Thoracic aorta (tissue), 2 donors: Measurements from ENCODE around the gene FBXL3. TPM values are rescaled to one million over a fixed set of nuclear protein-coding genes. Genes with fewer than 3 reads are reported as not detected.

Experiments used
- ATAC-seq: fragments of 150-250 bp; one replicate; pipeline ENCODE4 v1.8.0; 2017; ENCODE audit warnings: low read depth; ENCODE audit not compliant: insufficient number of reproducible peaks, low FRiP score
- DNase-seq: peaks from one replicate; pipeline ENCODE4 v3.0.0-alpha.2; 2020; ENCODE audit warnings: low spot score
- H3K27ac ChIP-seq, 2 donors: fragments of 200-600 bp; sonication (generic); 1 replicate in 1 of 2; 2 replicates in 1 of 2; pipeline ENCODE4 v1.5.1; 2016; ENCODE audit warnings: mild to moderate bottlenecking in 2 of 2, moderate library complexity in 2 of 2
- H3K27me3 ChIP-seq: fragments of 200-600 bp; sonication (generic); replicated peaks from 2 replicates; pipeline ENCODE4 v1.6.0; 2016; ENCODE audit warnings: mild to moderate bottlenecking; ENCODE audit not compliant: insufficient read depth
- H3K36me3 ChIP-seq: fragments of 200-600 bp; sonication (generic); one replicate; pipeline ENCODE4 v1.5.1; 2016
- H3K4me1 ChIP-seq, 2 donors: fragments of 200-600 bp; sonication (generic); 1 replicate in 1 of 2; 2 replicates in 1 of 2; pipeline versions ENCODE4 v1.5.1 to v1.6.0; 2016; ENCODE audit warnings: low read depth in 2 of 2, mild to moderate bottlenecking in 1 of 2; ENCODE audit not compliant: control insufficient read depth in 1 of 2
- H3K4me3 ChIP-seq: fragments of 200-600 bp; sonication (generic); 2 replicates; pipeline ENCODE4 v1.5.1; 2016; ENCODE audit warnings: mild to moderate bottlenecking
- H3K9me3 ChIP-seq: fragments of 200-600 bp; sonication (generic); 2 replicates; pipeline ENCODE4 v1.5.1; 2016
- total RNA-seq, 2 donors: library from RNA; depleted of rRNA; stranded (reverse); fragments of >200 nt; gene quantifications; one replicate each; pipeline versions ENCODE4 v1.1.0 to v1.2.3, GENCODE V29; 2016
- TF ChIP-seq, protein P1 (sequence below): fragments of 200-600 bp; sonication (generic); IDR thresholded peaks from one replicate; pipeline ENCODE4 v1.5.1; 2019; ENCODE audit warnings: antibody characterized with exemption

The FBXL3 gene
- total RNA-seq, 2 donors from 2014 or later, result 111 to 119 TPM

DNA sequence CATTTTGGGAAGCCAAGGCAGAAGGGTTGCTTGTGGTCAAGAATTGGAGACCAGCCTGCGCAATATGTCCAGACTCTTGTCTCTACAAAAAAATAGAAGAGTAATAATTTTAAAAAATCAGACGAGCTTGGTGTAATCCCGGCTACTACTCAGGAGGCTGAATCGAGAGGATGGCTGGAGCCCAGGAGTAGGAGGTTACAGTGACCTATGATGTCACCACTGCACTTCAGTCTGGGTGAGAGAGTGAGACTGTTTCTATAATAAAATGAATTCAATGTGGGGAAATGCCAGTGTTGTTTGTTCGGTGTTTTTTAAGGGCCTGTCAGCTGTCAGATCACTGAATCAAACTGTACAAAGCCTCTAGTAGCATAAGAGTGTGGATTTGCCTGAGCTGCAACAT lies 1.2 kb upstream of the FBXL3 start:
- Histone ChIP-seq H3K9me3 (no peaks in the 10 kb centered on the region), H3K4me3 (peak overlapping the region; percentile 96), H3K27ac (peak overlapping the region; percentile 89 to 99), H3K36me3 (no peaks in the 10 kb centered on the region), H3K27me3 (no peaks in the 10 kb centered on the region), H3K4me1 (peaks cover 14 to 24% of the 10 kb centered on the region in 2 donors)
- ATAC-seq (peak; percentile 34), DNase-seq (no peak)
- TF ChIP-seq, protein P1, sequence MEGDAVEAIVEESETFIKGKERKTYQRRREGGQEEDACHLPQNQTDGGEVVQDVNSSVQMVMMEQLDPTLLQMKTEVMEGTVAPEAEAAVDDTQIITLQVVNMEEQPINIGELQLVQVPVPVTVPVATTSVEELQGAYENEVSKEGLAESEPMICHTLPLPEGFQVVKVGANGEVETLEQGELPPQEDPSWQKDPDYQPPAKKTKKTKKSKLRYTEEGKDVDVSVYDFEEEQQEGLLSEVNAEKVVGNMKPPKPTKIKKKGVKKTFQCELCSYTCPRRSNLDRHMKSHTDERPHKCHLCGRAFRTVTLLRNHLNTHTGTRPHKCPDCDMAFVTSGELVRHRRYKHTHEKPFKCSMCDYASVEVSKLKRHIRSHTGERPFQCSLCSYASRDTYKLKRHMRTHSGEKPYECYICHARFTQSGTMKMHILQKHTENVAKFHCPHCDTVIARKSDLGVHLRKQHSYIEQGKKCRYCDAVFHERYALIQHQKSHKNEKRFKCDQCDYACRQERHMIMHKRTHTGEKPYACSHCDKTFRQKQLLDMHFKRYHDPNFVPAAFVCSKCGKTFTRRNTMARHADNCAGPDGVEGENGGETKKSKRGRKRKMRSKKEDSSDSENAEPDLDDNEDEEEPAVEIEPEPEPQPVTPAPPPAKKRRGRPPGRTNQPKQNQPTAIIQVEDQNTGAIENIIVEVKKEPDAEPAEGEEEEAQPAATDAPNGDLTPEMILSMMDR, result no peak

DNA sequence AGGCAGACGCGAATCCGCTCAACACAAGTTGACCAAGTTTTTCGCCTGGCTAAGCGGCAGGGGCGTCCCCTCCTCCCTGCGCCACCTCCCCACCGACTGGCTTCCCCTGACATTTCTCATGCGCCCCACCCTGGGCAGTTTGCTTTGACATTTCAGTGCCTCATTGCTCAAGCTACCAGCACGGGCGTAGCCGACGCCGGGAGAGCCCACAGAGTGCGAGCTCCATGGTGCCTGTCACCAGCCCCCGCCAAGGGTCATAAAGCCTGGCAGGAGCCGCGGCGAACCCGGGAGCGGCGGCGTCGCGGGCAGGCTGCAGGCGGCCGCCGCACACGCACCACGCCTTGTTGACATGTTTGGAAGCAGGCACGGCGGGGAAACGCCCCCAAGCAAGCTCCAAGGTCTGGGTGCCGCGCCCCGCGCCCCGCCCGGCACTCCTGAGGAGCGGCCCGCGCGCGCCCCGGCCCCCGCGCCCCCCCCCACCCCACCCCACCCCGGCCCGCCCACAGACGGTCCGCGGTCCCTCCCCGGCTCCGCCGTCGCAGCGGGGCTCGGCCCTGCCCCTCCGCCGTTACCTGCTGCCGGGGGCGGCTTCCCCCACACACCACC lies 601 bp downstream of the FBXL3 start:
- TF ChIP-seq, protein P1, result peak; percentile 10
- ATAC-seq, result peak; percentile 17
- H3K36me3 ChIP-seq, result no peaks in the 10 kb centered on the region
- peak overlapping the region; percentile 99 for H3K27ac ChIP-seq
- H3K27me3 ChIP-seq, result no peaks in the 10 kb centered on the region
- DNase-seq, result peak; percentile 61
- no peaks in the 10 kb centered on the region for H3K9me3 ChIP-seq
- H3K4me3 ChIP-seq, result peak overlapping the region; percentile 96
- peaks cover 27 to 42% of the 10 kb centered on the region in 2 donors for H3K4me1 ChIP-seq

DNA sequence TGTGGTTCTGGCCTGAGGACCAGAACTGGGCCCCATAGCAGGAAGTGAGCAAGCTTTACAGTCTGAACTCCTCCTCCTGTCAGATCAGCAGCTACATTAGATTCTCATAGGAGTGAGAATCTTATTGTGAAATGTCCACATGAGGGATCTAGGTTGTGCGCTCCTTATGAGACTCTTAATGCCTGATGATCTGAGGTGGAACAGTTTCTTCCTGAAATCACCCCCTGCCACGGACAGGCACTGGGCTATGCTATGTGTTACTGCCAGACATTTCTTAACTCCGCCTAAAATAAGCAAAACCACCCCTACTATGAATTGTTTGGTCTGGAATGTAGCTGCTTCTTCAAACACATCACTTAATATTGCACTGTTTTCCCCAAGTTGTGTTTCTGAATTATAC lies 4.6 kb downstream of the FBXL3 start:
- TF ChIP-seq, protein P1, result no peak
- Histone ChIP-seq H3K36me3 (peaks cover under 1% of the 10 kb centered on the region), H3K27ac (peak overlapping the region in 1 of 2 donors; percentile 55), H3K27me3 (no peaks in the 10 kb centered on the region), H3K4me1 (peaks cover 63 to 66% of the 10 kb centered on the region in 2 donors), H3K9me3 (no peaks in the 10 kb centered on the region), H3K4me3 (peak overlapping the region; percentile 96)
- ATAC-seq (no peak), DNase-seq (no peak)

DNA sequence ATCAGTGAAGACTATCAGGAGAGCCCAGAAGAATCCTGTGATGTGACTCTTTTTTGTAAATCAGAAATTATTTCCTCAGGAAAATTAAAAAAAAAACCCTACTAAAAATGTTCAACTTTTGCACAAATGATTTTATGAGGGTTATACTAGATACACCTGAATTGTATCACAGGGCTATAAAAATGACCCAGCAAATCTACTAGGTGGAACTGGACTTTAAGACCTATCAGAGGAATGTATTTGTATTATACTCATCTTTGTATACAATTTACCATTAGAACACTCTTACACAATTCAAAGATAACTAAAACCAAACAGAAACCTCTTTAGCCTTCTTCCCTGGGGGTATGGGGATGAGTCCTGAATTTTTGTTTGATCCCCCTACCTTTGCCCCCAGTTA lies 7.2 kb downstream of the FBXL3 start:
- TF ChIP-seq, protein P1, result no peak
- peak overlapping the region in 1 of 2 donors; percentile 80 for H3K27ac ChIP-seq
- H3K4me1 ChIP-seq, result peaks cover 87 to 92% of the 10 kb centered on the region in 2 donors
- no peaks in the 10 kb centered on the region for H3K9me3 ChIP-seq
- ATAC-seq, result no peak
- H3K36me3 ChIP-seq, result peaks cover 12% of the 10 kb centered on the region
- H3K27me3 ChIP-seq, result no peaks in the 10 kb centered on the region
- DNase-seq, result no peak
- H3K4me3 ChIP-seq, result no peak overlapping the region

- TF ChIP-seq, protein P1, result no peak
- H3K4me1 ChIP-seq, result peaks cover 75 to 83% of the 10 kb centered on the region in 2 donors
- H3K9me3 ChIP-seq, result no peaks in the 10 kb centered on the region
- DNase-seq (no peak), ATAC-seq (no peak)
- H3K27ac ChIP-seq, result peak overlapping the region; percentile 69 to 80
- peak overlapping the region; percentile 2 for H3K4me3 ChIP-seq
- no peaks in the 10 kb centered on the region for H3K27me3 ChIP-seq
- H3K36me3 ChIP-seq, result peaks cover 39% of the 10 kb centered on the region
Observed at GRCh38 chr13:77016888-77017623, 9.9 kb downstream of the FBXL3 start.
